LoVo (cell line): Measurements from ENCODE around the gene GNAO1.

ENCODE experiments used
- DNase-seq: peaks from one replicate; pipeline ENCODE4 v3.0.0-alpha.2; 2016; ENCODE audit warnings: low spot score

GNAO1 gene

GRCh38 chr16:56312556-56312955 is 121.3 kb downstream of the GNAO1 start:
- DNase-seq = no peak

GRCh38 chr16:56314244-56314850 is 123.1 kb downstream of the GNAO1 start:
- DNase-seq = no peak

- no peak for DNase-seq
These were observed 124.7 kb downstream of the GNAO1 start for GRCh38 chr16:56315955-56316354.

- DNase-seq = no peak
These were observed 125.3 kb downstream of the GNAO1 start for GRCh38 chr16:56316545-56316944.

- peak; percentile 73 for DNase-seq
These were observed 126.9 kb downstream of the GNAO1 start for GRCh38 chr16:56317998-56318826.

- no peak for DNase-seq
These were observed 127.5 kb downstream of the GNAO1 start for GRCh38 chr16:56318827-56319140.

GRCh38 chr16:56319376-56319775 is 128.1 kb downstream of the GNAO1 start:
- no peak for DNase-seq

- DNase-seq = no peak
These were observed 128.8 kb downstream of the GNAO1 start for GRCh38 chr16:56320056-56320455.

GRCh38 chr16:56320811-56321558 is 129.7 kb downstream of the GNAO1 start:
- no peak for DNase-seq

GRCh38 chr16:56321571-56321970 is 130.3 kb downstream of the GNAO1 start:
- no peak for DNase-seq

GRCh38 chr16:56324406-56324805 is 133.1 kb downstream of the GNAO1 start:
- DNase-seq = peak; percentile 1

GRCh38 chr16:56325956-56326355 is 134.7 kb downstream of the GNAO1 start:
- no peak for DNase-seq

- no peak for DNase-seq
These were observed 136.0 kb downstream of the GNAO1 start for GRCh38 chr16:56327071-56327928.

GRCh38 chr16:56327929-56328258 is 136.6 kb downstream of the GNAO1 start:
- no peak for DNase-seq

GRCh38 chr16:56328276-56329022 is 137.2 kb downstream of the GNAO1 start:
- DNase-seq = no peak

- no peak for DNase-seq
These were observed 138.6 kb downstream of the GNAO1 start for GRCh38 chr16:56329887-56330286.

GRCh38 chr16:56330476-56330875 is 139.2 kb downstream of the GNAO1 start:
- no peak for DNase-seq

- DNase-seq = no peak
These were observed 140.1 kb downstream of the GNAO1 start for GRCh38 chr16:56331399-56331798.

GRCh38 chr16:56331915-56332314 is 140.6 kb downstream of the GNAO1 start:
- DNase-seq = no peak

GRCh38 chr16:56332464-56333079 is 141.3 kb downstream of the GNAO1 start:
- peak; percentile 66 for DNase-seq

- no peak for DNase-seq
These were observed 143.5 kb downstream of the GNAO1 start for GRCh38 chr16:56334761-56335160.
